Spleen (tissue), 11 donors: Measurements from ENCODE around the gene NHLH1. TPM values are rescaled to one million over a fixed set of nuclear protein-coding genes. Genes with fewer than 3 reads are reported as not detected.
"Not testable (repeated sequence)": the region's sequence is repeated elsewhere in the genome, so short reads cannot be mapped to it uniquely, and the experiment has no call there.

Experiments used
- DNase-seq: peaks from one replicate; pipeline ENCODE4 v3.0.0-alpha.2; 2020
- H3K27ac ChIP-seq, 8 donors: fragments of 200-600 bp; sonication (generic) in 7 of 8; 1 replicate in 4 of 8; 2 replicates in 4 of 8; pipeline versions ENCODE4 v1.5.0 to v1.8.0; 2016 to 2021; ENCODE audit warnings: inconsistent platforms in 4 of 8, mild to moderate bottlenecking in 4 of 8, moderate library complexity in 1 of 8
- H3K27me3 ChIP-seq, 7 donors: fragments of 200-600 bp; sonication (generic) in 6 of 7; replicated peaks in 1 of 7; 1 replicate in 4 of 7; 2 replicates in 3 of 7; pipeline versions ENCODE4 v1.5.0 to v1.8.0; 2016 to 2021; ENCODE audit warnings: inconsistent platforms in 3 of 7, mild to moderate bottlenecking in 1 of 7
- H3K36me3 ChIP-seq, 6 donors: fragments of 200-600 bp; sonication (generic) in 5 of 6; 1 replicate in 4 of 6; 2 replicates in 2 of 6; pipeline versions ENCODE4 v1.5.0 to v1.8.0; 2016 to 2021; ENCODE audit warnings: inconsistent platforms in 2 of 6
- H3K4me1 ChIP-seq, 6 donors: fragments of 200-600 bp; sonication (generic) in 5 of 6; 1 replicate in 3 of 6; 2 replicates in 3 of 6; pipeline versions ENCODE4 v1.5.0 to v1.8.0; 2016 to 2021; ENCODE audit warnings: inconsistent platforms in 3 of 6
- H3K4me3 ChIP-seq, 8 donors: fragments of 200-600 bp; sonication (generic) in 7 of 8; 1 replicate in 4 of 8; 2 replicates in 4 of 8; pipeline versions ENCODE4 v1.5.0 to v1.8.0; 2016 to 2021; ENCODE audit warnings: inconsistent platforms in 4 of 8, mild to moderate bottlenecking in 4 of 8, moderate library complexity in 2 of 8
- H3K9me3 ChIP-seq, 8 donors: fragments of 200-600 bp; sonication (generic) in 7 of 8; 1 replicate in 4 of 8; 2 replicates in 4 of 8; pipeline versions ENCODE4 v1.5.0 to v1.8.0; 2016 to 2021; ENCODE audit warnings: inconsistent platforms in 4 of 8
- CTCF ChIP-seq, 11 experiments: fragments of 200-600 bp in 7 of 11; fragments of 450-650 bp in 4 of 11; sonication (generic) in 4 of 11; IDR thresholded peaks in 8 of 11; conservative IDR thresholded peaks in 3 of 11; 1 replicate in 7 of 11; 2 replicates in 4 of 11; pipeline versions ENCODE4 v1.4.0 to v1.8.0; 2016 to 2021; ENCODE audit warnings: antibody characterized with exemption in 11 of 11, inconsistent platforms in 4 of 11, mild to moderate bottlenecking in 1 of 11
- POLR2A ChIP-seq, 3 donors: fragments of 450-650 bp; IDR thresholded peaks; one replicate each; pipeline ENCODE4 v1.5.1; 2017; ENCODE audit warnings: antibody characterized with exemption in 3 of 3, mild to moderate bottlenecking in 1 of 3
- POLR2AphosphoS5 ChIP-seq, 3 donors: sonication (generic); formaldehyde crosslinking; IDR thresholded peaks; one replicate each; pipeline ENCODE4 v1.5.1; 2017; ENCODE audit warnings: antibody characterized with exemption in 3 of 3
- WGBS, 5 donors: extraction: QIAGEN DNeasy Blood & Tissue Kit in 3 of 5; methylation state at CpG; one replicate each; pipeline versions ENCODE4 v1.1.5 to v1.1.7; 2013 to 2018; 5-methylcytosine and 5-hydroxymethylcytosine counted together
- intact Hi-C: fragments of 100-400 bp; cut with DNase I; formaldehyde crosslinking; loops from one replicate; pipeline ENCODE4 v1.15.0; 2023; ENCODE audit warnings: low total_unique reads
- polyA plus RNA-seq, 3 donors: library from polyadenylated mRNA; stranded (reverse); fragments of 200-250 nt; gene quantifications; one replicate each; pipeline ENCODE4 v1.2.1, GENCODE V29; 2013
- total RNA-seq, 7 donors: library from RNA; depleted of rRNA in 3 of 7; stranded (reverse); fragments of >200 nt in 3 of 7; fragmentation: NEBNext Ultra II Directional in 4 of 7; extraction: Animal tissue kit (Norgen Biotek cat#: 25700) in 4 of 7; gene quantifications; one replicate each; pipeline versions ENCODE4 v1.1.0 to v1.2.1, GENCODE V29; 2016 to 2021
- donor health status: healthy with polysubstance abuse.
- donor health status: DM: no; HTN: no; CAD: no; lungs with moderate emphysema.
- donor health status: DM: no; HTN: no; CAD: no.
- donor health status: Bipolar disorder and iron deficiency.
- donor health status: healthy.
- donor health status: DM: no; HTN: no; CAD: no.
- donor health status: DM: yes; HTN: yes; CAD: no.

The NHLH1 gene
- total and polyA plus RNA-seq, 10 donors: 0.08 to 0.56 (median 0.23) TPM; not detected in 1

- intact Hi-C loops: loop anchor here (5.0 kb wide), 1 partner anchor 185 kb away; the partner anchor contains the start of gene CASQ1
These were observed 10.8 kb downstream of the NHLH1 start for GRCh38 chr1:160377585-160378206.

GRCh38 chr1:160384812-160385211 is 17.9 kb downstream of the NHLH1 start:
- H3K4me1 ChIP-seq, H3K27me3 ChIP-seq, DNase-seq, H3K27ac ChIP-seq, H3K36me3 ChIP-seq, intact Hi-C loops, H3K4me3 ChIP-seq, H3K9me3 ChIP-seq: not testable (repeated sequence)
- WGBS, 5 donors: 93 to 100% (median 97%) methylated on average over 2 of the region's 2 CpGs

More at GRCh38 chr1:160377585-160378206, 10.8 kb downstream of the NHLH1 start:
- peaks cover 8 to 21% (median 17%) of the 10 kb centered on the region in 6 donors for H3K4me1 ChIP-seq
- no peak for DNase-seq
- H3K9me3 ChIP-seq: no peaks in the 10 kb centered on the region
- H3K27me3 ChIP-seq: no peaks in the 10 kb centered on the region
- H3K4me3 ChIP-seq: no peak overlapping the region
- H3K27ac ChIP-seq: no peak overlapping the region
- WGBS, 5 donors: 81 to 89% (median 86%) methylated on average over 7 of the region's 7 CpGs
- TF ChIP-seq POLR2AphosphoS5 (IDR thresholded peaks at IDR 0.05): no peak
- H3K36me3 ChIP-seq: no peaks in the 10 kb centered on the region

GRCh38 chr1:160388406-160388805 is 21.5 kb downstream of the NHLH1 start:
- intact Hi-C loops, H3K36me3 ChIP-seq, H3K9me3 ChIP-seq, DNase-seq, H3K4me3 ChIP-seq, H3K27ac ChIP-seq, H3K4me1 ChIP-seq, H3K27me3 ChIP-seq: not testable (repeated sequence)
- WGBS, 5 donors: 52 to 87% (median 79%) methylated on average over 3 to 4 of the region's 4 CpGs

GRCh38 chr1:160394673-160395072 is 27.8 kb downstream of the NHLH1 start:
- no peak overlapping the region for H3K4me3 ChIP-seq
- no peaks in the 10 kb centered on the region for H3K9me3 ChIP-seq
- H3K27me3 ChIP-seq: peaks cover 0 to 8% (median 2%) of the 10 kb centered on the region in 7 donors
- no peak for DNase-seq
- intact Hi-C loops: no loop called here
- H3K4me1 ChIP-seq: peaks cover 0 to 4% (median 0%) of the 10 kb centered on the region in 6 donors
- no peaks in the 10 kb centered on the region for H3K36me3 ChIP-seq
- no peak overlapping the region for H3K27ac ChIP-seq
- TF ChIP-seq POLR2AphosphoS5 (IDR thresholded peaks at IDR 0.05) (no peak), CTCF (IDR thresholded peaks at IDR 0.05 in 8 of 11, conservative IDR thresholded peaks at IDR 0.05 in 3 of 11) (no peak), POLR2A (IDR thresholded peaks at IDR 0.05) (no peak)
- 86 to 95% (median 89%) methylated on average over 8 of the region's 8 CpGs for WGBS, 5 donors

- Histone ChIP-seq H3K4me1 (peaks cover 0 to 29% (median 18%) of the 10 kb centered on the region in 6 donors), H3K4me3 (no peak overlapping the region), H3K27ac (no peak overlapping the region), H3K36me3 (no peaks in the 10 kb centered on the region), H3K9me3 (no peaks in the 10 kb centered on the region), H3K27me3 (peaks cover 0 to 33% (median 15%) of the 10 kb centered on the region in 7 donors)
- no peak for DNase-seq
- TF ChIP-seq CTCF (IDR thresholded peaks at IDR 0.05 in 8 of 11, conservative IDR thresholded peaks at IDR 0.05 in 3 of 11) (no peak), POLR2AphosphoS5 (IDR thresholded peaks at IDR 0.05) (no peak), POLR2A (IDR thresholded peaks at IDR 0.05) (no peak)
- 68 to 82% (median 77%) methylated on average over 1 of the region's 1 CpG for WGBS, 5 donors
- intact Hi-C loops: no loop called here
These were observed 30.8 kb downstream of the NHLH1 start for GRCh38 chr1:160397651-160398050.
